ENCODE measurements around the gene CFAP99.

DNA sequence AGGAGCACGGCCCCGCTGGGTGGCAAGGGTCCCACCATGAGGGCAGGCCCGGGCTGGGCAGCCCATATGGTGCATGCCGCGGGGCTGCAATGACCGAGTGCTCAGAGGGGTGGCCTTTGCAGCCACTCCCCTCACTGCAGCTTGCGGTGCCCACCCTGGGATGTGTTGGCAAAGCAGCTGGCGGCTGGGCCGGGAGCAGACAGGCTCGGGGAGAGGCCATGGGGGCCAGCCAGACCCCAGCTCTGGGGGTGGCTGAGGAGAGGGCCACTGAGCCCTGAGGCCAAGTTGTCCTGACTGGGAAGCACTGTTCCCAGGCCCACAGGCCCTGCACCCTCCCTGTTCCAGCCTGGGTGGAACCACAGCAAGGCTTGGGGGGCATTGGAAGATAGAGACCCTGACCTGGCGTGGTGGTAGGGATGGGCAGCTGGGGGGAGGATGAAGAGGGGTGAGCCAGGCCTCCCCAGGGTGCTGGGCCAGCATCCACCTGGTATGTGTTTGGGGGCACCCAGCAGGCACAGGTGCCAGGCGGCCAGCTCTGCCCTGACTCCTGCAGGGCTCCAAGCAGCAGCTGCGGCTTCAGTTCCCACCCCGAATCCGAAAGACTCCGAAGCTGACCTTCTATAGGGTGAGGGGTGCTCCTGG, 31.8 kb downstream of the CFAP99 start:
- TF ChIP-seq, protein P1, sequence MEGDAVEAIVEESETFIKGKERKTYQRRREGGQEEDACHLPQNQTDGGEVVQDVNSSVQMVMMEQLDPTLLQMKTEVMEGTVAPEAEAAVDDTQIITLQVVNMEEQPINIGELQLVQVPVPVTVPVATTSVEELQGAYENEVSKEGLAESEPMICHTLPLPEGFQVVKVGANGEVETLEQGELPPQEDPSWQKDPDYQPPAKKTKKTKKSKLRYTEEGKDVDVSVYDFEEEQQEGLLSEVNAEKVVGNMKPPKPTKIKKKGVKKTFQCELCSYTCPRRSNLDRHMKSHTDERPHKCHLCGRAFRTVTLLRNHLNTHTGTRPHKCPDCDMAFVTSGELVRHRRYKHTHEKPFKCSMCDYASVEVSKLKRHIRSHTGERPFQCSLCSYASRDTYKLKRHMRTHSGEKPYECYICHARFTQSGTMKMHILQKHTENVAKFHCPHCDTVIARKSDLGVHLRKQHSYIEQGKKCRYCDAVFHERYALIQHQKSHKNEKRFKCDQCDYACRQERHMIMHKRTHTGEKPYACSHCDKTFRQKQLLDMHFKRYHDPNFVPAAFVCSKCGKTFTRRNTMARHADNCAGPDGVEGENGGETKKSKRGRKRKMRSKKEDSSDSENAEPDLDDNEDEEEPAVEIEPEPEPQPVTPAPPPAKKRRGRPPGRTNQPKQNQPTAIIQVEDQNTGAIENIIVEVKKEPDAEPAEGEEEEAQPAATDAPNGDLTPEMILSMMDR (IDR thresholded peaks at IDR 0.05; ENCODE audit: borderline replicate concordance, extremely low read depth, low read length, poor library complexity, severe bottlenecking): no peak
- no peak for TF ChIP-seq EZH2 (IDR thresholded peaks at IDR 0.05; ENCODE audit: borderline replicate concordance, low read depth, low read length, severe bottlenecking)
